ENCODE data around the gene ZFPM1.
A peak's percentile ranks its signal among the peaks of the same experiment; 100 is the strongest.

ZFPM1 gene

DNA sequence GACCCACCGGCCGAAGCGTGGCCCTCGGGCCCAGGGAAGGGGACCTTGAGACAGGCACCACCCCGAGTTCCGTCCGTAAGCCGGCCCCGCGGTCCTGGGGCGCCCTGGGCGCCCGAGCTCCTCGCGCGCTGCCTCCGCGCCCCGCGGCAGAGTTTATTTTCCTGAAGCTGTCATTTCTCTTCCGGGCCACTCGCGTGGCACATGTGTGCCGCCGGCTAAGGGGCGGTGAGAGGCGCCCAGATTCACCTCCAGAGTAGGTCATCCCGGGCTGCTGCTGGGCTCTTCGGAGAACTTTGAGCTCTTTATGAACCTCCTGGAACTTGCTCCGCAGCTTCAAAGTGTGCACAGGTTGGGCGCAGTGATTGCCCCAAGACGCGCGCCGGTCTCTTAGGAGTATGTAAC, 117.6 kb downstream of the ZFPM1 start:
- peak overlapping the region; percentile 29; the same call in 1 of the 2 replicates for H3K27ac ChIP-seq (ENCODE audit: low read length)
- H3K79me2 ChIP-seq (ENCODE audit: low read length) = peaks cover 63% of the 10 kb centered on the region

DNA sequence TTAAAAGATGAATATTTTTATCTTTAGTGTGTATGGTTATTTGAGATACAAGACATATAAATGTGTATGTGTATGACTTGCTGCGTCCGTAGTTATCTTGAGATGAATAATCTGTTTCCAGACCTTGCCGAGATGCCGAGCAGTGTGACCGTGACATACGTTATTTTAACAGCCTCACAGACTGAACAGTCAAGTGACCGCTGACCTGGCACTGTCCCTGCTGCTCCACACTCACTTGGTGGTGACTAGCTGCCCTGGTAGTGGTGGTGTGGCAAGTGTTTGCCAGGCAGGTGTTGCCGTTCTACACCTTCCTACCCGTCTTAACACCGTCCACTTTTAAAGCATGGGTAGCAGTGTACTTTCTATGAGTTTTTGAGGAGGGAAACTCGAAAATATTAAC, 122.2 kb downstream of the ZFPM1 start:
- Histone ChIP-seq H3K79me2 (ENCODE audit: low read length) (peaks cover 98% of the 10 kb centered on the region), H3K36me3 (replicated peaks; ENCODE audit: low read depth, low read length) (peaks cover 37% of the 10 kb centered on the region), H3K4me3 (ENCODE audit: low read length) (no peak overlapping the region), H3K4me2 (ENCODE audit: low read length) (no peak overlapping the region), H3K9ac (ENCODE audit: low read length) (no peak overlapping the region), H3K27ac (ENCODE audit: low read length) (no peak overlapping the region), H4K20me1 (ENCODE audit: insufficient read depth, low read length) (peaks cover 31% of the 10 kb centered on the region), H3K4me1 (ENCODE audit: low read length) (peaks cover 9% of the 10 kb centered on the region), H3K27me3 (ENCODE audit: low read depth, low read length) (no peaks in the 10 kb centered on the region), H2AFZ (ENCODE audit: low read depth, low read length) (no peak overlapping the region), H3K9me3 (ENCODE audit: insufficient read depth, low read length) (no peaks in the 10 kb centered on the region)
- TF ChIP-seq EZH2phosphoT487 (IDR thresholded peaks at IDR 0.05; ENCODE audit: low read depth) = no peak
- TF ChIP-seq, protein P1, sequence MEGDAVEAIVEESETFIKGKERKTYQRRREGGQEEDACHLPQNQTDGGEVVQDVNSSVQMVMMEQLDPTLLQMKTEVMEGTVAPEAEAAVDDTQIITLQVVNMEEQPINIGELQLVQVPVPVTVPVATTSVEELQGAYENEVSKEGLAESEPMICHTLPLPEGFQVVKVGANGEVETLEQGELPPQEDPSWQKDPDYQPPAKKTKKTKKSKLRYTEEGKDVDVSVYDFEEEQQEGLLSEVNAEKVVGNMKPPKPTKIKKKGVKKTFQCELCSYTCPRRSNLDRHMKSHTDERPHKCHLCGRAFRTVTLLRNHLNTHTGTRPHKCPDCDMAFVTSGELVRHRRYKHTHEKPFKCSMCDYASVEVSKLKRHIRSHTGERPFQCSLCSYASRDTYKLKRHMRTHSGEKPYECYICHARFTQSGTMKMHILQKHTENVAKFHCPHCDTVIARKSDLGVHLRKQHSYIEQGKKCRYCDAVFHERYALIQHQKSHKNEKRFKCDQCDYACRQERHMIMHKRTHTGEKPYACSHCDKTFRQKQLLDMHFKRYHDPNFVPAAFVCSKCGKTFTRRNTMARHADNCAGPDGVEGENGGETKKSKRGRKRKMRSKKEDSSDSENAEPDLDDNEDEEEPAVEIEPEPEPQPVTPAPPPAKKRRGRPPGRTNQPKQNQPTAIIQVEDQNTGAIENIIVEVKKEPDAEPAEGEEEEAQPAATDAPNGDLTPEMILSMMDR (IDR thresholded peaks at IDR 0.05; ENCODE audit: low read depth, low read length) = no peak

More for the DNA sequence above, 117.6 kb downstream of the ZFPM1 start:
- Histone ChIP-seq H3K4me3 (ENCODE audit: low read length) (peak overlapping the region; percentile 99), H3K4me1 (ENCODE audit: low read length) (peaks cover 16% of the 10 kb centered on the region), H2AFZ (ENCODE audit: low read depth, low read length) (no peak overlapping the region; the same call in 1 of the 2 replicates), H3K9ac (ENCODE audit: low read length) (peak overlapping the region; percentile 71), H3K9me3 (ENCODE audit: insufficient read depth, low read length) (no peaks in the 10 kb centered on the region), H3K36me3 (replicated peaks; ENCODE audit: low read depth, low read length) (peaks cover 13% of the 10 kb centered on the region), H3K27me3 (ENCODE audit: low read depth, low read length) (no peaks in the 10 kb centered on the region), H3K4me2 (ENCODE audit: low read length) (peak overlapping the region; percentile 93), H4K20me1 (ENCODE audit: insufficient read depth, low read length) (peaks cover 17% of the 10 kb centered on the region)
- TF ChIP-seq, protein P1 (IDR thresholded peaks at IDR 0.05; ENCODE audit: low read depth, low read length) = no peak
- TF ChIP-seq EZH2phosphoT487 (IDR thresholded peaks at IDR 0.05; ENCODE audit: low read depth) = no peak

DNA sequence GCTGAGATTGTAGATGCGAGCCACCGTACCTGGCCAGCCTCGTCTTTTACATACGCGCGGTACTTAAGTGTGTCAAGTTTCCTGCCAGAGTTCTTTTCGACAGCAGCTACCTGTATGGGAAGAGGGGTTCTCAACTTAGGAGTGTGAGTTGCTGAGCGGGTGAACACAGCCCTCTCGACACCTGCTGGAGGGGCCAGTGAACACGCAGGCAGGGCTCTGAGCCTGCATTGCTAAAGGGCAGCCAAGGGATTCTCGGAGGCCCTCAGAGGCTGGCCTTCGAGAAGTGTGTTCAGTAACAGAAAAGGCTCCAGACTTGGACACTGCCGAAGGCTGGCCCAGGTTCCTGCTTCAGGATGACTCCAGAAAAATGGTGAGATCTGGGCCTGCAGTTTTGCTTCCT, 123.2 kb downstream of the ZFPM1 start:
- Histone ChIP-seq H3K4me2 (ENCODE audit: low read length) (no peak overlapping the region), H3K4me3 (ENCODE audit: low read length) (no peak overlapping the region), H3K36me3 (replicated peaks; ENCODE audit: low read depth, low read length) (peaks cover 40% of the 10 kb centered on the region), H3K27me3 (ENCODE audit: low read depth, low read length) (no peaks in the 10 kb centered on the region), H3K27ac (ENCODE audit: low read length) (no peak overlapping the region), H3K9ac (ENCODE audit: low read length) (no peak overlapping the region), H3K9me3 (ENCODE audit: insufficient read depth, low read length) (no peaks in the 10 kb centered on the region), H2AFZ (ENCODE audit: low read depth, low read length) (no peak overlapping the region), H3K4me1 (ENCODE audit: low read length) (peaks cover 6% of the 10 kb centered on the region), H3K79me2 (ENCODE audit: low read length) (peaks cover 98% of the 10 kb centered on the region), H4K20me1 (ENCODE audit: insufficient read depth, low read length) (peaks cover 30% of the 10 kb centered on the region)
- TF ChIP-seq EZH2phosphoT487 (IDR thresholded peaks at IDR 0.05; ENCODE audit: low read depth) = no peak
- TF ChIP-seq, protein P1 (IDR thresholded peaks at IDR 0.05; ENCODE audit: low read depth, low read length) = no peak

DNA sequence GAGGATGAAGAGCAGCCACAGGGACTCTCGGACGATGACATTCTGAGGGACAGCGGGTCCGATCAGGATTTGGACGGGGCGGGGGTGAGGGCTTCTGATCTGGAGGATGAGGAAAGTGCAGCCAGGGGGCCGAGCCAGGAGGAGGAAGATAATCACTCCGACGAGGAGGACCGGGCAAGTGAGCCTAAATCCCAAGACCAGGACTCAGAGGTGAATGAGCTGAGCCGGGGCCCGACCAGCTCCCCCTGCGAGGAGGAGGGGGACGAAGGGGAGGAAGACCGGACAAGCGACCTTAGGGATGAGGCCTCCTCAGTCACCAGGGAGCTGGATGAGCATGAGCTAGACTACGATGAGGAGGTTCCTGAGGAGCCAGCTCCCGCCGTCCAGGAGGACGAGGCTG, 124.1 kb downstream of the ZFPM1 start:
- Histone ChIP-seq H2AFZ (ENCODE audit: low read depth, low read length) (no peak overlapping the region), H3K9me3 (ENCODE audit: insufficient read depth, low read length) (no peaks in the 10 kb centered on the region), H3K4me2 (ENCODE audit: low read length) (no peak overlapping the region), H3K9ac (ENCODE audit: low read length) (no peak overlapping the region), H3K4me3 (ENCODE audit: low read length) (no peak overlapping the region), H3K79me2 (ENCODE audit: low read length) (peaks cover 96% of the 10 kb centered on the region), H3K36me3 (replicated peaks; ENCODE audit: low read depth, low read length) (peaks cover 43% of the 10 kb centered on the region), H3K27ac (ENCODE audit: low read length) (no peak overlapping the region), H4K20me1 (ENCODE audit: insufficient read depth, low read length) (peaks cover 32% of the 10 kb centered on the region), H3K4me1 (ENCODE audit: low read length) (no peaks in the 10 kb centered on the region), H3K27me3 (ENCODE audit: low read depth, low read length) (no peaks in the 10 kb centered on the region)
- TF ChIP-seq, protein P1 (IDR thresholded peaks at IDR 0.05; ENCODE audit: low read depth, low read length) = no peak
- TF ChIP-seq EZH2phosphoT487 (IDR thresholded peaks at IDR 0.05; ENCODE audit: low read depth) = no peak

Data from OCI-LY3 (cell line).